ENCODE results near the gene FKRP.
"Not testable (repeated sequence)": the region's sequence is repeated elsewhere in the genome, so short reads cannot be mapped to it uniquely, and the experiment has no call there.

Gene FKRP

GRCh38 chr19:46786236-46787039, 40.6 kb downstream of the FKRP start:
- DNase-seq, result peak; percentile 22

DNA sequence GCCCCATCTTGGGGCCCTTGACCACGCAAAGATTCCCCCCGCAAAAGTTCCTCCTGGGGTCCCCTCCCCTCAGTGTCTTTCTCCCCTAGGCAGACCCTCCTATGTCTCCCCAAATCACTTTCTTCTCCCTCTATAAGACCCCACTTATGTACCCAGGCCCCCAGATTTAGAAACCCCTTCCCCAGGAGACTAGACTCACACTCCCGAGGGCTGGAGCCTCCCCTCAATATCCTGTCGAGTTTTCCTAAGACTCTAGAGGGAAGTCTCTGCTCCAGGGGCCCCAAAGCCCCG, 41.1 kb downstream of the FKRP start:
- no peak for DNase-seq

DNA sequence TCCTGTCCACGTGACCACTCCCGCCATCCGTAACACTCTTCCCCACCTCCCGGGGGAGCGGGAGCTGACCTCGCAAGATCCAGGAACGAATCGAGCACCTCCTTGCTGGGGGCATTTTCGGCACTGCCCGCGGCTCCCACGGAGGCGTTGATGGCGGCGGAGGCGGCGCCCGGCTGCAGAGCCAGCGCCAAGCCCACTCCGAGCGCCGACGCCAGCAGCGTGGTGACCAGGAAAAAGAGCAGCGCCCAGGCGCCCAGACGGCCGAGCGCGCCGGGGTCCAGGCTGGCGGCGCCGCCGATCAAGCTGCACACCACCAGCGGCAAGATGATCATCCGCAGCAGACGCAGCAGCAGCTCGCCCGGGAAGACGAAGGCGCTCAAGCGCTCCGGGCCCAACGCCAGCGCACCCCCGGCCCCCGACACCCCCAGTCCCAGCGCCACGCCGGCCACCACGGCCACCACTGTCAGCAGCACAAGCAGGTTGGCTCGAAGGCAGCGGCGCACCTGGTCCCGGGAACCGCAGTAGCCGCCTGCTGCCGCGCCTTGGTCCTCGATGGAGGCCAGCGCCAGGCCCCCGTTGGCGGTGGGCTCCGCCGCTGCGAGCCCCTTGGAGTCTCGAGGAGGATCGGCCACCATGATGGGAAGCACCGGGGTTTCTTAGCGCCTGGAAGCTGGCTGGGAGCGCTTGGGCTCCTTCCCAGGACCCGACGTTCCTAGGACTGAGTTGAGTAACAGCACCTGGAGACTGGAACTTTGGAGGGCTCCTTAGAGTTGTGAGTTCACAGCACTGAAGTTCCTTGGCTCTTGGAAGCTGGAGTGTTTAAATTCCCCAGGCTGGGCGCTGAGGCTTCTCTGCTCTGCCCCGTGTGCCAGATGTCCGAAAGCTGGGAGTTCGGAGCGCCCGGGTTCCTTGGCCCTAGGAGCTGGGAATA, 41.7 kb downstream of the FKRP start:
- DNase-seq, result no peak

- peak; percentile 84 for DNase-seq
These were observed 42.6 kb downstream of the FKRP start, which contains the start of gene SLC1A5 for GRCh38 chr19:46788262-46788967. Gene SLC1A5, minus strand, starts transcription at chr19:46788594. Its CDS starts 629 bp downstream, at chr19:46787965.

DNA sequence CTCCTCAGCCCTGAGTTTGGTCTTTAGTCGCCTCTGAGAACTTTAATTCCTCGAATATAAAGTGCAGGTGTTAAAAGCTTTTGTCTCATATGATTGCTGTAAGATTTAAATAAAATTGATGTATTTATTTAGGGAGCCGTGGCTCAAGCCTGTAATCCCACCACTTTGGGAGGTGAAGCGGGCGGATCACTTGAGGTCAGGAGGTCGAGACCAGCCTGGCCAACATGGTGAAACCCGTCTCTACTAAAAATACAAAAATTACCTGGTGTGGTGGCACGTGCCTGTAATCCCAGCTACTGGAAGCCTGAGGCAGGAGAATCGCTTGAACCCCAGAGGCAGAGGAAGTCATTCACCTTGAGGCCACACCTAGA, 43.1 kb downstream of the FKRP start:
- no peak for DNase-seq

DNA sequence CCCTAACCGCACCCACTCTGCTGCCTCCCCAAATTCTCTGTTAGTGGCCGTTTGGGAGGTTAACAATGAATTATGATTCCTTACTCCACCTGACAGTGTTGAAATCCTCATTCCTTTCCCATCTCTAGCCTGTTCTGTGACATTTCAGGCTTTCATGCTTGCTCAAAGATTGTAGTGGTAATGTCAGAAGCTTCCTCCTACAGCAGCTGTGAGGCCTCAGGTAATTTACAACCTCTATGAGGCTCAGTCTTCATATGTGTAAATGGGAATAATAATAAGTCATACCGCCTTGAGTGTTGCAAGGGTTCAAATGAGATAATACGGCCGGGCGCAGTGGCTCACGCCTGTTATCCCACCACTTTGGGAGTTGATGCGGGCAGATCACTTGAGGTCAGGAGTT, 43.5 kb downstream of the FKRP start:
- DNase-seq, result no peak

DNA sequence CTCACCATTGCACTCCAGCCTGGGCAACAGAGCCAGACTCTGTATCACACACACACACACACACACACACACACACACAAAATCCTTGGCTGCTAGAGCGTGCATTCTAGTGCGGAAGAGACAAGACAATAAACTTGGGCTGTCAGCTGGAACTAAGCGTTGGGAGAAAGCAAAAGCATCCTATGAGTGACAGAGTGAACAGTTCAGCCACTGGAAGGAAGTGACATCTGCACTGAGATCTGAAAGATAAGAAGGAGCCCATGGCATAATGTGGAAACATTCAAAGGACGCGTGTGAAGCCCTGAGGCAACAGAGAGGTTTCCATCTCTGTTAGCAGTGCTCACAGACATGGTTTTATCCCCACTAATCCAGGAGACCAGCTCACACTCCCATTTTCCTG, 46.1 kb downstream of the FKRP start:
- no peak for DNase-seq

GRCh38 chr19:46797881-46798280, 52.0 kb downstream of the FKRP start:
- no peak for DNase-seq

DNA sequence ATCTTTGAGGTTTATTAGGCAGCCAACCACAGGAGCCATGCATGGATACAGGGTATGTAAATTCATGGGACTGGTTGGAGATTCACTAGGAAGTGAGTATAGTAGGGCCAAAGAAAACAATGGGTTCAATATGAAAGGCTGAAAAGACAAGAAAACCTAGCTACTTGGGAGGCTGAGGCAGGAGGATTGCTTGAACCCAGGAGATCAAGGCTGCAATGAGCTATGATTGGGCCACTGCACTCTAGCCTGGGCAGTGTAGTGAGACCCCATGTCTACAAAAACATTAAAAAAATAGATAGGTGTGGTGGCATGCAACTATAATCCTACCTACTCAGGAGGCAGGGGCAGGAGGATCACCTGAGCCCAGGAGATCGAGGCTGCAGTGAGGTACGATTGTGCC, 52.9 kb downstream of the FKRP start:
- DNase-seq, result no peak

GRCh38 chr19:46802152-46802551, 56.3 kb downstream of the FKRP start:
- no peak for DNase-seq

GRCh38 chr19:46803555-46803954, 57.7 kb downstream of the FKRP start:
- DNase-seq, result no peak

DNA sequence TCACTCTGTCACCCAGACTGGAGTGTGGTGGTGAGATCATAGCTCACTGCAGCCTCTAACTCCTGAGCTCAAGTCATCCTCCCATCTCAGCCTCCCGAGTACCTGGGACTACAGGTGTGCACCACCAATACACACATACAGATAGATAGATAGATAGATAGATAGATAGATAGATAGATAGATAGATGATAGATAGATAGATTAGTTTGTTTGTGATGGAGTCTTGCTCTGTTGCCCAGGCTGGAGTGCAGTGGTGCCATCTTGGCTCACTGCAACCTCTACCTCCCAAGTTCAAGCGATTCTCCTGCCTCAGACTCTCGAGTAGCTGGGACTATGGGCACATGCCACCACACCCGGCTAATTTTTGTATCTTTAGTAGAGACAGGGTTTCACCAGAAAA, 58.6 kb downstream of the FKRP start:
- DNase-seq, result not testable (repeated sequence)

DNA sequence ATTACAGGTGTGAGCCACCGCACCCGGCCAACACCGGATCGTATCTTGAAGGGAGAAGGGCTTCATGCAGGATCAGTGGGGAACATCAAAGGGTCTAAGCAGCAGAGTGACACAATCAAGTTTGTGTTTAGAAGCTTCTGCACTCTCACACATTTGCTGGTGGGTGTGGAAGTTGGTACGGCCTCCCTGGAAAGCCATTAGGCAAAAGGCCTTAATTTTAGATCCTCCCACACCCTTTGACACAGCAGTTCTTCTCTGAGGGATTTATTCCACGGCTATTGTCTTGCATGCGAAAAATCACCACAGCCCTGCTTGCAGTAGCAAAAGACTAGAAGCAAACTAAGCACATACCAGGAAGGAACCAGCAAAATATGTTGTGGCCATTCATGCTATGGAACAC, 60.8 kb downstream of the FKRP start:
- DNase-seq, result no peak

Measured in SHP77 treated with DMSO at 0.1 percent for 48 hours (cell line).